C4-2B (cell line): ENCODE results near the gene SETDB1.
"Not testable (repeated sequence)": the region's sequence is repeated elsewhere in the genome, so short reads cannot be mapped to it uniquely, and the experiment has no call there.

Source experiments
- H3K27ac ChIP-seq: fragments of 450-650 bp; 2 replicates; pipeline ENCODE4 v1.5.1; 2017
- CTCF ChIP-seq: fragments of 450-650 bp; conservative IDR thresholded peaks from 2 replicates; pipeline ENCODE4 v1.5.1; 2017; ENCODE audit warnings: mild to moderate bottlenecking
- ZFX ChIP-seq: fragments of 450-650 bp; IDR thresholded peaks from 2 replicates; pipeline ENCODE4 v1.6.1; 2017

SETDB1 gene

GRCh38 chr1:150912623-150913022, 13.5 kb upstream of the SETDB1 start:
- H3K27ac ChIP-seq: no peak overlapping the region
- TF ChIP-seq CTCF: no peak
- TF ChIP-seq ZFX: no peak

GRCh38 chr1:150917387-150917786, 8.8 kb upstream of the SETDB1 start:
- TF ChIP-seq CTCF (no peak), ZFX (no peak)
- H3K27ac ChIP-seq: no peak overlapping the region

GRCh38 chr1:150922519-150922975, 3.6 kb upstream of the SETDB1 start:
- no peak for TF ChIP-seq ZFX
- TF ChIP-seq CTCF: peak; percentile 91
- H3K27ac ChIP-seq: no peak overlapping the region

- peak overlapping the region; percentile 81; the same call in 1 of the 2 replicates for H3K27ac ChIP-seq
These were observed 1.1 kb upstream of the SETDB1 start for GRCh38 chr1:150925080-150925479.

GRCh38 chr1:150927624-150928023, 1.5 kb downstream of the SETDB1 start:
- TF ChIP-seq ZFX: no peak
- TF ChIP-seq CTCF: no peak
- H3K27ac ChIP-seq: no peak overlapping the region

More at GRCh38 chr1:150925080-150925479, 1.1 kb upstream of the SETDB1 start:
- TF ChIP-seq CTCF (no peak), ZFX (no peak)

GRCh38 chr1:150928286-150928685, 2.1 kb downstream of the SETDB1 start:
- TF ChIP-seq ZFX (no peak), CTCF (no peak)

GRCh38 chr1:150928775-150929174, 2.6 kb downstream of the SETDB1 start:
- not testable (repeated sequence) for H3K27ac ChIP-seq

More at GRCh38 chr1:150928286-150928685, 2.1 kb downstream of the SETDB1 start:
- H3K27ac ChIP-seq: no peak overlapping the region

- H3K27ac ChIP-seq: no peak overlapping the region
- no peak for TF ChIP-seq ZFX
- TF ChIP-seq CTCF: no peak
These were observed 5.6 kb downstream of the SETDB1 start for GRCh38 chr1:150931773-150932172.
